Measurements from ENCODE around the gene HTR2C. TPM values are rescaled to one million over a fixed set of nuclear protein-coding genes. Genes with fewer than 3 reads are reported as not detected.

HTR2C gene
- total and polyA plus RNA-seq, 4 donors, result not detected

GRCh38 chrX:114717921-114718320, 134.0 kb downstream of the HTR2C start (continued):
- TF ChIP-seq CTCF (IDR thresholded peaks at IDR 0.05; ENCODE audit: low read depth, low read length, missing input control), result no peak
- TF ChIP-seq HNF4G (IDR thresholded peaks at IDR 0.05), result no peak
- no peak for TF ChIP-seq YY1 (IDR thresholded peaks at IDR 0.05)
- TF ChIP-seq GABPA (IDR thresholded peaks at IDR 0.05 in 1 of 2, conservative IDR thresholded peaks at IDR 0.05 in 1 of 2), result no peak
- TF ChIP-seq FOXA2 (IDR thresholded peaks at IDR 0.05), result no peak
- TF ChIP-seq JUND (IDR thresholded peaks at IDR 0.05), result no peak
- TF ChIP-seq FOXA1 (IDR thresholded peaks at IDR 0.05), result no peak

- TF ChIP-seq FOXA1 (IDR thresholded peaks at IDR 0.05) (no peak), HNF4A (conservative IDR thresholded peaks at IDR 0.05) (no peak), ATF3 (IDR thresholded peaks at IDR 0.05) (no peak), RAD21 (IDR thresholded peaks at IDR 0.05) (no peak), SP1 (IDR thresholded peaks at IDR 0.05) (no peak), REST (IDR thresholded peaks at IDR 0.05) (no peak), GABPA (IDR thresholded peaks at IDR 0.05 in 1 of 2, conservative IDR thresholded peaks at IDR 0.05 in 1 of 2) (no peak), EGR1 (IDR thresholded peaks at IDR 0.05; ENCODE audit: low read depth in 2 of 2) (no peak), HNF4G (IDR thresholded peaks at IDR 0.05) (no peak)
- 64% methylated on average over 1 of the region's 1 CpG for WGBS
- Histone ChIP-seq H3K27me3 (ENCODE audit: control insufficient read depth in 4 of 4, insufficient read depth in 4 of 4, low read length in 3 of 4) (peaks cover 0 to 2% (median 0%) of the 10 kb centered on the region in 4 donors), H3K27ac (ENCODE audit: low read depth in 1 of 2, low read length in 2 of 2) (no peak overlapping the region), H3K9me3 (ENCODE audit: control insufficient read depth in 4 of 4, low read length in 3 of 4) (no peaks in the 10 kb centered on the region), H3K9ac (ENCODE audit: low read depth in 1 of 2, low read length in 2 of 2) (no peak overlapping the region), H3K4me3 (ENCODE audit: low read depth in 1 of 3, low read length in 3 of 3) (no peak overlapping the region), H3K36me3 (ENCODE audit: control insufficient read depth in 4 of 4, insufficient read depth in 3 of 4, low read depth in 1 of 4, low read length in 3 of 4) (no peaks in the 10 kb centered on the region), H3K4me1 (ENCODE audit: control insufficient read depth in 4 of 4, insufficient read depth in 4 of 4, low read length in 3 of 4) (no peaks in the 10 kb centered on the region)
- DNase-seq (ENCODE audit: low spot score), result no peak
Observed at GRCh38 chrX:114766541-114766940, 182.7 kb downstream of the HTR2C start.

- no peak overlapping the region for H3K27ac ChIP-seq (ENCODE audit: low read depth in 1 of 2, low read length in 2 of 2)
- H3K4me3 ChIP-seq (ENCODE audit: low read depth in 1 of 3, low read length in 3 of 3), result no peak overlapping the region
- no peak overlapping the region for H3K9ac ChIP-seq (ENCODE audit: low read depth in 1 of 2, low read length in 2 of 2)
- WGBS, result 36% methylated on average over 1 of the region's 1 CpG
- no peak for DNase-seq (ENCODE audit: low spot score)
- no peaks in the 10 kb centered on the region for H3K27me3 ChIP-seq (ENCODE audit: control insufficient read depth in 4 of 4, insufficient read depth in 4 of 4, low read length in 3 of 4)
- no peaks in the 10 kb centered on the region for H3K36me3 ChIP-seq (ENCODE audit: control insufficient read depth in 4 of 4, insufficient read depth in 3 of 4, low read depth in 1 of 4, low read length in 3 of 4)
- H3K4me1 ChIP-seq (ENCODE audit: control insufficient read depth in 4 of 4, insufficient read depth in 4 of 4, low read length in 3 of 4), result no peaks in the 10 kb centered on the region
- H3K9me3 ChIP-seq (ENCODE audit: control insufficient read depth in 4 of 4, low read length in 3 of 4), result no peaks in the 10 kb centered on the region
- no peak for TF ChIP-seq GABPA (IDR thresholded peaks at IDR 0.05 in 1 of 2, conservative IDR thresholded peaks at IDR 0.05 in 1 of 2)
- TF ChIP-seq CTCF (IDR thresholded peaks at IDR 0.05; ENCODE audit: low read depth, low read length, missing input control), result no peak
- no peak for TF ChIP-seq EGR1 (IDR thresholded peaks at IDR 0.05; ENCODE audit: low read depth in 2 of 2)
- no peak for TF ChIP-seq TAF1 (conservative IDR thresholded peaks at IDR 0.05)
- no peak for TF ChIP-seq MAX (IDR thresholded peaks at IDR 0.05)
- no peak for TF ChIP-seq ATF3 (IDR thresholded peaks at IDR 0.05)
- TF ChIP-seq RXRA (IDR thresholded peaks at IDR 0.05), result no peak
- no peak for TF ChIP-seq FOXA2 (IDR thresholded peaks at IDR 0.05)
- no peak for TF ChIP-seq YY1 (IDR thresholded peaks at IDR 0.05)
- no peak for TF ChIP-seq REST (IDR thresholded peaks at IDR 0.05)
- TF ChIP-seq HNF4G (IDR thresholded peaks at IDR 0.05), result no peak
- no peak for TF ChIP-seq JUND (IDR thresholded peaks at IDR 0.05)
- TF ChIP-seq NR2F2 (IDR thresholded peaks at IDR 0.05), result no peak
- TF ChIP-seq RAD21 (IDR thresholded peaks at IDR 0.05), result no peak
Observed at GRCh38 chrX:114774691-114775090, 190.8 kb downstream of the HTR2C start.

Measured in liver (tissue), 9 donors.